Progenitor cell of endocrine pancreas (in vitro differentiated cells): ENCODE results near the gene FUT8. TPM values are rescaled to one million over a fixed set of nuclear protein-coding genes. Genes with fewer than 3 reads are reported as not detected.

Source experiments
- DNase-seq: peaks from one replicate; pipeline ENCODE4 v3.0.0; 2021; ENCODE audit warnings: low spot score; ENCODE audit not compliant: unreplicated experiment
- H3K27ac Mint-ChIP-seq: 2 replicates; pipeline ENCODE4 v1.8.0; 2021; ENCODE audit warnings: mild to moderate bottlenecking, moderate library complexity, mixed read lengths
- H3K27me3 Mint-ChIP-seq: 2 replicates; pipeline ENCODE4 v1.8.0; 2021; ENCODE audit warnings: mixed read lengths
- H3K36me3 Mint-ChIP-seq: 2 replicates; pipeline ENCODE4 v1.8.0; 2022; ENCODE audit warnings: mixed read lengths; ENCODE audit not compliant: insufficient read depth
- H3K4me1 Mint-ChIP-seq: 2 replicates; pipeline ENCODE4 v1.8.0; 2021; ENCODE audit warnings: low read depth, mixed read lengths
- H3K4me3 Mint-ChIP-seq: 2 replicates; pipeline ENCODE4 v1.8.0; 2021; ENCODE audit warnings: low read depth, mild to moderate bottlenecking, moderate library complexity, mixed read lengths
- H3K9me3 Mint-ChIP-seq: 2 replicates; pipeline ENCODE4 v1.8.0; 2021; ENCODE audit warnings: low read depth, mixed read lengths
- CTCF ChIP-seq: fragments of 200-600 bp; sonication (generic); IDR thresholded peaks from one replicate; pipeline ENCODE4 v1.5.0; 2021; ENCODE audit warnings: antibody characterized with exemption, mild to moderate bottlenecking; ENCODE audit not compliant: unreplicated experiment
- total RNA-seq: library from RNA; stranded (reverse); gene quantifications from 2 replicates; pipeline ENCODE4 v1.2.1, GENCODE V29; 2021

The FUT8 gene
- total RNA-seq, 1 donor from 2014 or later = 38.8 TPM

GRCh38 chr14:65731933-65732506 lies 319.5 kb downstream of the FUT8 start:
- peaks cover 8% of the 10 kb centered on the region for H3K9me3 Mint-ChIP-seq
- H3K36me3 Mint-ChIP-seq = peaks cover 8% of the 10 kb centered on the region

GRCh38 chr14:65738339-65738738 lies 325.8 kb downstream of the FUT8 start:
- H3K27me3 Mint-ChIP-seq = no peaks in the 10 kb centered on the region
- TF ChIP-seq CTCF = no peak
- no peaks in the 10 kb centered on the region for H3K4me1 Mint-ChIP-seq
- no peak overlapping the region for H3K27ac Mint-ChIP-seq
- no peak for DNase-seq
- H3K9me3 Mint-ChIP-seq = no peaks in the 10 kb centered on the region
- H3K4me3 Mint-ChIP-seq = no peak overlapping the region
- peaks cover 1% of the 10 kb centered on the region for H3K36me3 Mint-ChIP-seq

More at GRCh38 chr14:65731933-65732506, 319.5 kb downstream of the FUT8 start:
- Mint-ChIP-seq H3K4me3 (no peak overlapping the region), H3K4me1 (no peaks in the 10 kb centered on the region), H3K27ac (no peak overlapping the region), H3K27me3 (no peaks in the 10 kb centered on the region)
- DNase-seq = no peak
- no peak for TF ChIP-seq CTCF

GRCh38 chr14:65745396-65746190 lies 333.1 kb downstream of the FUT8 start:
- no peak for DNase-seq
- no peaks in the 10 kb centered on the region for H3K9me3 Mint-ChIP-seq
- H3K27me3 Mint-ChIP-seq = no peaks in the 10 kb centered on the region
- no peaks in the 10 kb centered on the region for H3K36me3 Mint-ChIP-seq
- H3K4me1 Mint-ChIP-seq = no peaks in the 10 kb centered on the region
- no peak overlapping the region for H3K4me3 Mint-ChIP-seq
- no peak for TF ChIP-seq CTCF
- no peak overlapping the region for H3K27ac Mint-ChIP-seq

GRCh38 chr14:65748796-65749195 lies 336.3 kb downstream of the FUT8 start:
- no peak for DNase-seq
- Mint-ChIP-seq H3K4me3 (no peak overlapping the region), H3K4me1 (peaks cover 3% of the 10 kb centered on the region), H3K9me3 (no peaks in the 10 kb centered on the region), H3K27me3 (no peaks in the 10 kb centered on the region), H3K27ac (no peak overlapping the region), H3K36me3 (no peaks in the 10 kb centered on the region)
- TF ChIP-seq CTCF = no peak

- Mint-ChIP-seq H3K36me3 (no peaks in the 10 kb centered on the region), H3K9me3 (no peaks in the 10 kb centered on the region), H3K27ac (no peak overlapping the region), H3K27me3 (no peaks in the 10 kb centered on the region), H3K4me1 (peaks cover 3% of the 10 kb centered on the region), H3K4me3 (no peak overlapping the region)
- TF ChIP-seq CTCF = no peak
- no peak for DNase-seq
Observed at GRCh38 chr14:65749287-65749686, 336.8 kb downstream of the FUT8 start.
